PC-9 (cell line): ENCODE results near the gene RNF4.

Experiments used
- CTCF ChIP-seq: fragments of 200-600 bp; sonication (generic); conservative IDR thresholded peaks from 2 replicates; pipeline ENCODE4 v1.6.1; 2017; ENCODE audit warnings: mixed run types, antibody characterized with exemption, mild to moderate bottlenecking, moderate library complexity
- EZH2 ChIP-seq: fragments of 200-600 bp; sonication (generic); IDR thresholded peaks from 2 replicates; pipeline ENCODE4 v1.8.0; 2017; ENCODE audit warnings: antibody characterized with exemption, low read depth

GRCh38 chr4:2511645-2512131 is 42.8 kb downstream of the RNF4 start:
- TF ChIP-seq CTCF, result no peak
- no peak for TF ChIP-seq EZH2
